Fibroblast of lung (primary cell): Measurements from ENCODE around the gene RNF38.

ENCODE experiments used
- CTCF ChIP-seq, 2 donors: IDR thresholded peaks in 1 of 2; conservative IDR thresholded peaks in 1 of 2; 1 replicate in 1 of 2; 2 replicates in 1 of 2; pipeline ENCODE4 v1.5.1; 2011 to 2012; ENCODE audit warnings: low read length in 2 of 2, control low read depth in 1 of 2, inconsistent platforms in 1 of 2, low read depth in 1 of 2, mild to moderate bottlenecking in 1 of 2
- EZH2 ChIP-seq: IDR thresholded peaks from 2 replicates; pipeline ENCODE4 v1.5.1; 2012; ENCODE audit warnings: low read length, control low read depth, mild to moderate bottlenecking; ENCODE audit errors: missing control alignments

- TF ChIP-seq CTCF (conservative IDR thresholded peaks at IDR 0.05 in 1 of 2, IDR thresholded peaks at IDR 0.05 in 1 of 2; ENCODE audit: low read depth in 1 of 2, low read length in 2 of 2) (no peak), EZH2 (no peak)
These were observed 83.3 kb downstream of the RNF38 start for GRCh38 chr9:36316611-36317317.
